Activated naive CD8-positive, alpha-beta T cell treated with anti-CD3 and anti-CD28 coated beads, Interleukin-2, amount 50 U/mL, for 24 hours (primary cell): Measurements from ENCODE around the gene XG.
A peak's percentile ranks its signal among the peaks of the same experiment; 100 is the strongest.
"Not testable (repeated sequence)": the region's sequence is repeated elsewhere in the genome, so short reads cannot be mapped to it uniquely, and the experiment has no call there.

ENCODE experiments used
- ATAC-seq: fragments of 150-1000 bp; cut with Tn5 transposase; one replicate; pipeline ENCODE4 v1.10.0; 2021
- DNase-seq: peaks from one replicate; pipeline ENCODE4 v3.0.0; 2021
- H3K27ac Mint-ChIP-seq: one replicate; pipeline ENCODE4 v1.8.0; 2021; ENCODE audit warnings: mild to moderate bottlenecking, mixed read lengths
- H3K27me3 Mint-ChIP-seq: one replicate; pipeline ENCODE4 v1.8.0; 2021; ENCODE audit warnings: mixed read lengths
- H3K36me3 Mint-ChIP-seq: one replicate; pipeline ENCODE4 v1.8.0; 2021; ENCODE audit warnings: low read depth, mixed read lengths
- H3K4me1 Mint-ChIP-seq: one replicate; pipeline ENCODE4 v1.8.0; 2021; ENCODE audit warnings: mixed read lengths
- H3K4me3 Mint-ChIP-seq: one replicate; pipeline ENCODE4 v1.8.0; 2021; ENCODE audit warnings: mild to moderate bottlenecking, moderate library complexity, mixed read lengths
- H3K9me3 Mint-ChIP-seq: one replicate; pipeline ENCODE4 v1.8.0; 2021; ENCODE audit warnings: mixed read lengths

Gene XG

GRCh38 chrX:2717312-2717711 lies 34.5 kb upstream of the XG start:
- Mint-ChIP-seq H3K27ac (peak overlapping the region; percentile 67), H3K9me3 (no peaks in the 10 kb centered on the region), H3K27me3 (no peaks in the 10 kb centered on the region), H3K4me1 (peaks cover 43% of the 10 kb centered on the region), H3K4me3 (no peak overlapping the region), H3K36me3 (peaks cover 73% of the 10 kb centered on the region)
- DNase-seq (no peak), ATAC-seq (peak; percentile 58)

GRCh38 chrX:2718821-2719220 lies 33.0 kb upstream of the XG start:
- peaks cover 43% of the 10 kb centered on the region for H3K4me1 Mint-ChIP-seq
- H3K36me3 Mint-ChIP-seq: peaks cover 83% of the 10 kb centered on the region
- no peaks in the 10 kb centered on the region for H3K9me3 Mint-ChIP-seq
- no peak overlapping the region for H3K4me3 Mint-ChIP-seq
- DNase-seq (no peak), ATAC-seq (no peak)
- H3K27ac Mint-ChIP-seq: no peak overlapping the region
- H3K27me3 Mint-ChIP-seq: no peaks in the 10 kb centered on the region

DNA sequence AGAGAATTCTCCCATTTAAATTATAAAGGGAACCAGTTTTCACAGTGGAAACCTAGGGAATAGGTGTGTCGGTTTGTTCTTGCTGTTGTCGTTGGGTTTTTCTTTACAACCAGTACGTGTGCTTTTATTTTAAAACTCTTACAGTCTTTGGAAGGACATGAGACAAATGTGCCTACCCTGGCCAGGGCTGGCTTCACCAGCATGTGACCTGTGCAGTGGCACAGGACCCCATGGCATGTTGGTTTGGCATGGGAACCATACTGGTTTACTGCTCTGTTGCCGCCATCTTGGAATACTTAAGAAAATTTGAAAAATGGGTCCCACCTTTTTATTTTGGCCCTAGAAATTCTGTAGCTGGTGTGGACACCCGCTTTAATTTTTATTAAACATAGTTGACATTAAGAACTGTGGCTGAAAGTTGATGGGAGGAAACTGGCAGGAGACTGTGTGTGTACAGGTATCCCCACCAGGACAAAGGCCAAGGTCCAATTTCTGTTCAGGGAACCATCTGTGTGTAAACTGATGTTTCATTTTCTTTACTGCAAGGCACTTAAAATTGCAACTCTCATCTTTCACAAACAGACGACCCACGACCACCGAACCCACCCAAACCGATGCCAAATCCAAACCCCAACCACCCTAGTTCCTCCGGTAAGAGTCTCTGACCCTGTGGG lies 31.9 kb upstream of the XG start:
- no peak overlapping the region for H3K27ac Mint-ChIP-seq
- no peak overlapping the region for H3K4me3 Mint-ChIP-seq
- no peaks in the 10 kb centered on the region for H3K9me3 Mint-ChIP-seq
- H3K36me3 Mint-ChIP-seq: peaks cover 79% of the 10 kb centered on the region
- no peak for ATAC-seq
- DNase-seq: no peak
- H3K4me1 Mint-ChIP-seq: peaks cover 36% of the 10 kb centered on the region
- H3K27me3 Mint-ChIP-seq: no peaks in the 10 kb centered on the region

- no peaks in the 10 kb centered on the region for H3K9me3 Mint-ChIP-seq
- DNase-seq: no peak
- ATAC-seq: no peak
- H3K36me3 Mint-ChIP-seq: peaks cover 65% of the 10 kb centered on the region
- H3K4me1 Mint-ChIP-seq: peaks cover 4% of the 10 kb centered on the region
- H3K27ac Mint-ChIP-seq: no peak overlapping the region
- H3K27me3 Mint-ChIP-seq: no peaks in the 10 kb centered on the region
- H3K4me3 Mint-ChIP-seq: no peak overlapping the region
Measured at GRCh38 chrX:2723286-2723879, 28.5 kb upstream of the XG start.

DNA sequence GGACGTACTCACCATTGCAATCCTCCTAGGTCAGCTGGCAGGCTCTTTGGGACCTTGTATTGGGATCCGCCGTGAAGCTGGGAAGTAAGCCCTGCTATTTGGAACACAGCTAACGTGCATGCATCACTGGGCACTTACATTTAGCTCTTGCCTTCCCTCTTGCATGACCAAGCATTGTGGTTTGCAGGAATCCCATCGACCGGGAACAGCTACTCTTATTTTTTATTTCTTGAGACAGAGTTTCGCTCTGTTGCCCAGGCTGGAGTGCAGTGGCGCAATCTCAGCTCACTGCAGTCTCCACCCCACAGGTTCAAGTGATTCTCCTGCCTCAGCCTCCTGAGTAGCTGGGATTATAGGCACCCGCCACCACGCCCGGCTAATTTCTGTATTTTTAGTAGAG lies 24.6 kb upstream of the XG start:
- ATAC-seq, DNase-seq, H3K9me3 Mint-ChIP-seq, H3K27me3 Mint-ChIP-seq, H3K4me3 Mint-ChIP-seq, H3K27ac Mint-ChIP-seq, H3K4me1 Mint-ChIP-seq: not testable (repeated sequence)
- peaks cover 52% of the 10 kb centered on the region for H3K36me3 Mint-ChIP-seq

DNA sequence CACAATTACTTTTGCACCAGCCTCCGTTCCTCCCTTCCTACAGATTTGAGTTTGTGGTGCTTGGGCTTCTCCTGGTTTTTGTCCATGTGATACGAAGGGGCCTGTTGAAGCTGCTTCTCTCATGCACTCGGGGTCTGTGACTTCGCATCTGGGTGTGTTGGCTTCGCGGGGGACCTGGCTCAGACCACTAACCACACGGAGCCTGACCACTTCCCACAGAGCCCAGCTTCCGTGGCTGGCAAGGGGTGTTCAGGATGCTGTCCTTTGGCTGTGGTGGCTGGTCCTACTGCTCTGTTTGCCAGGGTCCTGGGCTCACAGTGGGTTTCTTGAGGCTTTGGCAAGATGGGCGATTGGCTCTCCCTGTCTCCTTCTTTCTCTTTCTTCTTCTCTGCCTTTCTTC lies 19.8 kb upstream of the XG start:
- ATAC-seq: no peak
- Mint-ChIP-seq H3K9me3 (no peaks in the 10 kb centered on the region), H3K27me3 (no peaks in the 10 kb centered on the region), H3K36me3 (peaks cover 60% of the 10 kb centered on the region), H3K4me3 (no peak overlapping the region), H3K27ac (no peak overlapping the region), H3K4me1 (peaks cover 12% of the 10 kb centered on the region)
- no peak for DNase-seq

- H3K36me3 Mint-ChIP-seq: peaks cover 60% of the 10 kb centered on the region
- no peak overlapping the region for H3K4me3 Mint-ChIP-seq
- H3K27ac Mint-ChIP-seq: peak overlapping the region; percentile 52
- peaks cover 12% of the 10 kb centered on the region for H3K4me1 Mint-ChIP-seq
- H3K27me3 Mint-ChIP-seq: no peaks in the 10 kb centered on the region
- ATAC-seq: no peak
- DNase-seq: no peak
- no peaks in the 10 kb centered on the region for H3K9me3 Mint-ChIP-seq
Measured at GRCh38 chrX:2732649-2733048, 19.2 kb upstream of the XG start.

GRCh38 chrX:2733286-2733685 lies 18.6 kb upstream of the XG start:
- DNase-seq (no peak), ATAC-seq (no peak)
- Mint-ChIP-seq H3K27ac (peak overlapping the region; percentile 52), H3K27me3 (no peaks in the 10 kb centered on the region), H3K4me3 (no peak overlapping the region), H3K36me3 (peaks cover 57% of the 10 kb centered on the region), H3K4me1 (peaks cover 12% of the 10 kb centered on the region), H3K9me3 (no peaks in the 10 kb centered on the region)

- H3K4me1 Mint-ChIP-seq: peaks cover 12% of the 10 kb centered on the region
- ATAC-seq: no peak
- no peak for DNase-seq
- H3K9me3 Mint-ChIP-seq: no peaks in the 10 kb centered on the region
- H3K36me3 Mint-ChIP-seq: peaks cover 51% of the 10 kb centered on the region
- no peak overlapping the region for H3K4me3 Mint-ChIP-seq
- no peak overlapping the region for H3K27ac Mint-ChIP-seq
- no peaks in the 10 kb centered on the region for H3K27me3 Mint-ChIP-seq
Measured at GRCh38 chrX:2735270-2735669, 16.6 kb upstream of the XG start.

DNA sequence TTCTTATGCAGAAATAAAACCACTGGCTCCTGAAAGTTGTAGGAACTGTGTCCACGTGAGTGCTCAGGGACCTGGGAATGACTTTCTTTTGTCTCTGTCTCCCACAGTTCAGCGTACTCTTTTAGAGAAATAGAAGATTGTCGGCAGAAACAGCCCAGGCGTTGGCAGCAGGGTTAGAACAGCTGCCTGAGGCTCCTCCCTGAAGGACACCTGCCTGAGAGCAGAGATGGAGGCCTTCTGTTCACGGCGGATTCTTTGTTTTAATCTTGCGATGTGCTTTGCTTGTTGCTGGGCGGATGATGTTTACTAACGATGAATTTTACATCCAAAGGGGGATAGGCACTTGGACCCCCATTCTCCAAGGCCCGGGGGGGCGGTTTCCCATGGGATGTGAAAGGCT lies 11.2 kb upstream of the XG start:
- Mint-ChIP-seq H3K9me3 (no peaks in the 10 kb centered on the region), H3K27ac (no peak overlapping the region), H3K4me1 (peaks cover 2% of the 10 kb centered on the region), H3K4me3 (no peak overlapping the region), H3K27me3 (no peaks in the 10 kb centered on the region), H3K36me3 (peaks cover 47% of the 10 kb centered on the region)
- no peak for ATAC-seq
- DNase-seq: no peak

DNA sequence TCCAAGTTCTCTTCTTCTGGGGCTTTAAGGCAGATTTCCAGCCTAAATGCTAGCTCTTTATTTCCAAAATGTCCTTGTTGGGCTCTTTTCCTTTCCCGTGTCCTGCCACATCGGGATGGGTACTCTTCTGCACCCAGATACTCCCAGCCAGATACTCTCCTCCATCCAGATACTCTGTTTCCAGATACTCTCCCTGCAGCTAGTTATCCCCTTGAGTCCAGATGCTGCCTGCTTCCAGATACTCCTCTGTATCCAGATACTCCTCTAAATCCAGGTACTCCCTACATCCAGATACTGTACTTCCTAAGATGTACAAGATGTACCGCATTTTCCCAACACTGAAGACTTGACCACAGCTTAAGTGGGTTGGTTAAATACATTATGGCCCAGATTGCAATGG lies 10.5 kb upstream of the XG start:
- Mint-ChIP-seq H3K36me3 (peaks cover 40% of the 10 kb centered on the region), H3K27me3 (no peaks in the 10 kb centered on the region), H3K4me3 (no peak overlapping the region), H3K27ac (no peak overlapping the region), H3K4me1 (no peaks in the 10 kb centered on the region), H3K9me3 (no peaks in the 10 kb centered on the region)
- DNase-seq (no peak), ATAC-seq (no peak)

DNA sequence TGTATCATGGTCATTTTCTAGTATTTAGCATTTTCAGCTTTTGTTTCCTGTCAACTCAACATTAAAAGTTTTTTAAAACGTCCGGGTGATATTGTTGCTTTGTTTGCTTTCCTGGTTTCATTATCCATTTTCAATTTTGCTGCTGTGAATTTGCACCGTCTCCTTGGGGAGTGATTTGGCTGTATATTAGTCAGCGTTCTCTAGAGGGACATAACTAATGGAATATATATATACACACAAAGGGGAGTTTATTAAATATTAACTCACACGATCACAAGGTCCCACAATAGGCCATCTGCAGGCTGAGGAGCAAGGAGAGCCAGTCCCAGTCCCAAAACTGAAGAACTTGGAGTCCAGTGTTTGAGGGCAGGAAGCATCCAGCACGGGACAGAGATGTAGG lies 5.6 kb upstream of the XG start:
- H3K4me1 Mint-ChIP-seq, H3K9me3 Mint-ChIP-seq, H3K27me3 Mint-ChIP-seq, DNase-seq, H3K27ac Mint-ChIP-seq, H3K4me3 Mint-ChIP-seq, ATAC-seq: not testable (repeated sequence)
- peaks cover 20% of the 10 kb centered on the region for H3K36me3 Mint-ChIP-seq

GRCh38 chrX:2748171-2748814 lies 3.5 kb upstream of the XG start:
- H3K4me3 Mint-ChIP-seq: no peak overlapping the region

DNA sequence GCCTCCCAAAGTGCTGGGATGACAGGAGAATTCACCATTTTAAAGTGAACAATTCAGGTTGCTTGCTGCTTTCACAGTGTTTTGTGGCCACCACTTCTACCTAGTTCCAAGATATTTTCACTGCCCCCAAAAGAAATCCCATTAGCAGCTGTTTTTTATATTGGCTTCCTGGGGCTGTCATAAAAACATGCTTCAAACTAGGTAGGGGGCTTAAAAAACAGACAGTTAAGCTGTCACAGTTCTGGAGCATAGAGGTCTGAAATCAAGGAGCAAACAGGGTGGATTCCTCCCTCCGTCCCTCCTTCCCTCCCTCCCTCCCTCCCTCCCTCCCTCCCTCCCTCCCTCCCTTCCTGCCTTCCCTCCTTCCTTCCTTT lies 3.0 kb upstream of the XG start:
- peaks cover under 1% of the 10 kb centered on the region for H3K36me3 Mint-ChIP-seq
- H3K27me3 Mint-ChIP-seq: no peaks in the 10 kb centered on the region
- no peak for DNase-seq
- no peak overlapping the region for H3K27ac Mint-ChIP-seq
- H3K9me3 Mint-ChIP-seq: no peaks in the 10 kb centered on the region
- no peaks in the 10 kb centered on the region for H3K4me1 Mint-ChIP-seq
- H3K4me3 Mint-ChIP-seq: no peak overlapping the region
- ATAC-seq: no peak

More at GRCh38 chrX:2748171-2748814, 3.5 kb upstream of the XG start:
- DNase-seq: no peak
- Mint-ChIP-seq H3K4me1 (no peaks in the 10 kb centered on the region), H3K36me3 (peaks cover 3% of the 10 kb centered on the region), H3K27me3 (no peaks in the 10 kb centered on the region), H3K27ac (no peak overlapping the region), H3K9me3 (no peaks in the 10 kb centered on the region)
- no peak for ATAC-seq

DNA sequence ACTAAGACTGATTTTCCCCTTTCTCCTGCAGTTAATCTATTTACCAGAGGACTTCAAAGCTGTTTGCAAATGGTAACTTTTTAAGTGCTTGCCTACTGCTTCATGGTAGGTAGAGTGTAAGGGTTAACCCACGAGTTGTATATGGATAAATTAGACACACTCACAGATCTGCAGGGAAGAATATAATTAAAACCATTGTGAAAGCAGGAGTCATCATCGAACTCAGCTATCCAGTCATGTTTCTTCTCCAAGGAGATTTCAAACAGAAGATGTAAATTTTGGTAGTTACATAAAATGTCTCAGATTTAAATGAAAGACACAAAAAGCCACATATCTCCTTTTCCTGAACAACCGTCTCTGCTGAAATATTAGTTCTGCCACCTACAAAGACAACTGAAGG lies 549 bp upstream of the XG start:
- Mint-ChIP-seq H3K27me3 (no peaks in the 10 kb centered on the region), H3K36me3 (no peaks in the 10 kb centered on the region), H3K4me1 (no peaks in the 10 kb centered on the region), H3K9me3 (no peaks in the 10 kb centered on the region), H3K4me3 (no peak overlapping the region), H3K27ac (no peak overlapping the region)
- DNase-seq (no peak), ATAC-seq (no peak)
